Activated CD8-positive, alpha-beta T cell treated with anti-CD3 and anti-CD28 coated beads for 36 hours (primary cell): Measurements from ENCODE around the gene MSMB. TPM values are rescaled to one million over a fixed set of nuclear protein-coding genes. Genes with fewer than 3 reads are reported as not detected.
A peak's percentile ranks its signal among the peaks of the same experiment; 100 is the strongest.
"Not testable (repeated sequence)": the region's sequence is repeated elsewhere in the genome, so short reads cannot be mapped to it uniquely, and the experiment has no call there.

Experiments
- ATAC-seq: fragments of 200-7000 bp; cut with Tn5 transposase; one replicate; pipeline ENCODE4 v1.10.0; 2021; ENCODE audit warnings: mild to moderate bottlenecking, moderate library complexity
- CTCF ChIA-PET: fragments of 350-600 bp; sonication (Branson Sonifier 250); formaldehyde crosslinking; loops from one replicate; lab custom pipeline; 2021; ENCODE audit warnings: antibody characterized with exemption; lab: Charles Lee
- POLR2A ChIA-PET: fragments of 350-600 bp; sonication (Branson Sonifier 250); formaldehyde crosslinking; loops from one replicate; lab custom pipeline; 2021; ENCODE audit warnings: antibody characterized with exemption; lab: Charles Lee
- DNase-seq: peaks from one replicate; pipeline ENCODE4 v3.0.0-alpha.2; 2020
- H3K27ac Mint-ChIP-seq: one replicate; pipeline ENCODE4 v1.8.0; 2021; ENCODE audit warnings: mild to moderate bottlenecking, mixed read lengths
- H3K27me3 Mint-ChIP-seq: one replicate; pipeline ENCODE4 v1.8.0; 2021; ENCODE audit warnings: mixed read lengths
- H3K36me3 Mint-ChIP-seq: one replicate; pipeline ENCODE4 v1.8.0; 2021; ENCODE audit warnings: low read depth, mixed read lengths
- H3K4me1 Mint-ChIP-seq: one replicate; pipeline ENCODE4 v1.8.0; 2021; ENCODE audit warnings: low read depth, mixed read lengths
- H3K4me3 Mint-ChIP-seq: one replicate; pipeline ENCODE4 v1.8.0; 2021; ENCODE audit warnings: mild to moderate bottlenecking, moderate library complexity, mixed read lengths
- H3K9me3 Mint-ChIP-seq: one replicate; pipeline ENCODE4 v1.8.0; 2021; ENCODE audit warnings: mixed read lengths
- CTCF ChIP-seq: fragments of 200-600 bp; IDR thresholded peaks from one replicate; pipeline ENCODE4 v1.8.0; 2022; ENCODE audit warnings: antibody characterized with exemption, mild to moderate bottlenecking
- intact Hi-C: fragments of 100-400 bp; cut with micrococcal nuclease; formaldehyde crosslinking; loops from one replicate; pipeline ENCODE4 v1.10.0; 2022
- total RNA-seq, 2 experiments: library from RNA; stranded (reverse); gene quantifications; one replicate each; pipeline ENCODE4 v1.2.3, GENCODE V29; 2021

Gene MSMB
- total RNA-seq, 2 experiments from 2014 or later, result not detected

- CTCF ChIA-PET, POLR2A ChIA-PET, H3K27me3 Mint-ChIP-seq, H3K4me1 Mint-ChIP-seq, intact Hi-C loops, H3K27ac Mint-ChIP-seq, H3K9me3 Mint-ChIP-seq, H3K4me3 Mint-ChIP-seq: not testable (repeated sequence)
- peaks cover 13% of the 10 kb centered on the region for H3K36me3 Mint-ChIP-seq
- TF ChIP-seq CTCF, result peak; percentile 32
- ATAC-seq (peak; percentile 74), DNase-seq (peak; percentile 48)
Observed at GRCh38 chr10:45983538-45984186, 62.4 kb downstream of the MSMB start.

Other genes starting within 250 kb of the MSMB start
- gene AGAP4, start 198.8 kb downstream of the MSMB start, total RNA-seq, result 10 to 100 TPM; 16.3 to 19.8 TPM
- gene TIMM23, start 73.8 kb downstream of the MSMB start, total RNA-seq, result 10 to 100 TPM; 70.7 to 76.2 TPM
- gene NCOA4, start 15.6 kb downstream of the MSMB start, total RNA-seq, result 10 to 100 TPM; 86.2 to 86.6 TPM
- not detected for gene ANTXRL, start 240.7 kb upstream of the MSMB start, total RNA-seq